ENCODE results near the gene TTLL5. TPM values are rescaled to one million over a fixed set of nuclear protein-coding genes. Genes with fewer than 3 reads are reported as not detected.

Gene TTLL5
- total and polyA plus RNA-seq, 7 donors = 4.6 to 17.2 (median 9.1) TPM

GRCh38 chr14:75979071-75979571, 318.1 kb downstream of the TTLL5 start:
- Histone ChIP-seq H3K4me1 (peaks cover 25% of the 10 kb centered on the region), H3K27ac (peak overlapping the region; percentile 98), H3K4me3 (peak overlapping the region; percentile 79), H3K9me3 (no peaks in the 10 kb centered on the region), H3K36me3 (ENCODE audit: insufficient read depth in 1 of 2, low read depth in 1 of 2) (no peaks in the 10 kb centered on the region), H3K27me3 (ENCODE audit: insufficient read depth in 3 of 3, low read length in 2 of 3) (no peaks in the 10 kb centered on the region)
- TF ChIP-seq CTCF (IDR thresholded peaks at IDR 0.05) = peak; percentile 62
- DNase-seq (peak in 1 of 2 donors; percentile 58), ATAC-seq (peak in 3 of 4 donors; percentile 21 to 28 (median 28))
- intact Hi-C loops (cut with DNase I) = loop anchor here (1.0 to 10.0 kb wide), 4 partner anchors 37 to 174 kb away; no protein-coding TSS in a partner anchor
- WGBS, 3 donors = 48 to 75% (median 50%) methylated on average over 12 to 14 of the region's 14 CpGs

GRCh38 chr14:75979648-75980565, 318.9 kb downstream of the TTLL5 start:
- intact Hi-C loops (cut with DNase I) = loop anchor here (1.0 to 10.0 kb wide), 9 partner anchors 38 to 403 kb away; partner anchors contain the start of genes ERG28 (in 1 of the 2), FLVCR2 (in 1 of the 2) and TTLL5 (in 1 of the 2)
- TF ChIP-seq CTCF (IDR thresholded peaks at IDR 0.05) = no peak
- Histone ChIP-seq H3K27me3 (ENCODE audit: insufficient read depth in 3 of 3, low read length in 2 of 3) (no peaks in the 10 kb centered on the region), H3K36me3 (ENCODE audit: insufficient read depth in 1 of 2, low read depth in 1 of 2) (no peaks in the 10 kb centered on the region), H3K9me3 (no peaks in the 10 kb centered on the region), H3K27ac (peak overlapping the region; percentile 98), H3K4me3 (peak overlapping the region; percentile 79), H3K4me1 (peaks cover 25% of the 10 kb centered on the region)
- DNase-seq (peak; percentile 52 to 54), ATAC-seq (no peak)
- WGBS, 3 donors = 33 to 51% (median 34%) methylated on average over 27 of the region's 27 CpGs

GRCh38 chr14:75980856-75981255, 319.8 kb downstream of the TTLL5 start:
- ATAC-seq (peak in 2 of 4 donors; percentile 9 to 17), DNase-seq (peak; percentile 44 to 64)
- peak overlapping the region; percentile 79 for H3K4me3 ChIP-seq
- H3K27me3 ChIP-seq (ENCODE audit: insufficient read depth in 3 of 3, low read length in 2 of 3) = no peaks in the 10 kb centered on the region
- WGBS, 3 donors = 15 to 30% (median 21%) methylated on average over 8 of the region's 8 CpGs
- no peaks in the 10 kb centered on the region for H3K9me3 ChIP-seq
- no peak for TF ChIP-seq CTCF (IDR thresholded peaks at IDR 0.05)
- H3K4me1 ChIP-seq = peaks cover 25% of the 10 kb centered on the region
- H3K36me3 ChIP-seq (ENCODE audit: insufficient read depth in 1 of 2, low read depth in 1 of 2) = no peaks in the 10 kb centered on the region
- peak overlapping the region; percentile 98 for H3K27ac ChIP-seq
- intact Hi-C loops (cut with DNase I) = loop anchor here (1.0 to 5.0 kb wide), 5 partner anchors 72 to 404 kb away; partner anchors contain the start of genes ERG28 (in 1 of the 2), FLVCR2 (in 1 of the 2) and TTLL5 (in 1 of the 2)

- H3K4me1 ChIP-seq = peaks cover 29% of the 10 kb centered on the region
- H3K27ac ChIP-seq = peak within 1 kb of the TSS; percentile 98
- no peaks in the 10 kb centered on the region for H3K27me3 ChIP-seq (ENCODE audit: insufficient read depth in 3 of 3, low read length in 2 of 3)
- H3K4me3 ChIP-seq = peak within 1 kb of the TSS; percentile 79
- peak; percentile 82 to 86 for DNase-seq
- no peak for TF ChIP-seq CTCF (IDR thresholded peaks at IDR 0.05)
- intact Hi-C loops (cut with DNase I) = loop anchor here (1.0 to 5.0 kb wide), 5 partner anchors 73 to 404 kb away; partner anchors contain the start of genes ERG28 (in 1 of the 2), FLVCR2 (in 1 of the 2) and TTLL5 (in 1 of the 2)
- 0 to 1% (median 1%) methylated on average over 26 of the region's 26 CpGs for WGBS, 3 donors
- no peaks in the 10 kb centered on the region for H3K9me3 ChIP-seq
- peak; percentile 77 to 82 (median 80) for ATAC-seq
- H3K36me3 ChIP-seq (ENCODE audit: insufficient read depth in 1 of 2, low read depth in 1 of 2) = no peaks in the 10 kb centered on the region
These were observed 320.6 kb downstream of the TTLL5 start, which contains the start of gene TGFB3 for GRCh38 chr14:75981426-75982265. Gene TGFB3 (minus strand): TSS chr14:75981995. CDS start chr14:75980893, 1,102 bp downstream.
